Measurements from ENCODE around the gene TREX2. TPM values are rescaled to one million over a fixed set of nuclear protein-coding genes. Genes with fewer than 3 reads are reported as not detected.

The TREX2 gene
- polyA plus RNA-seq, 1 donor from 2014 or later: not detected

DNA sequence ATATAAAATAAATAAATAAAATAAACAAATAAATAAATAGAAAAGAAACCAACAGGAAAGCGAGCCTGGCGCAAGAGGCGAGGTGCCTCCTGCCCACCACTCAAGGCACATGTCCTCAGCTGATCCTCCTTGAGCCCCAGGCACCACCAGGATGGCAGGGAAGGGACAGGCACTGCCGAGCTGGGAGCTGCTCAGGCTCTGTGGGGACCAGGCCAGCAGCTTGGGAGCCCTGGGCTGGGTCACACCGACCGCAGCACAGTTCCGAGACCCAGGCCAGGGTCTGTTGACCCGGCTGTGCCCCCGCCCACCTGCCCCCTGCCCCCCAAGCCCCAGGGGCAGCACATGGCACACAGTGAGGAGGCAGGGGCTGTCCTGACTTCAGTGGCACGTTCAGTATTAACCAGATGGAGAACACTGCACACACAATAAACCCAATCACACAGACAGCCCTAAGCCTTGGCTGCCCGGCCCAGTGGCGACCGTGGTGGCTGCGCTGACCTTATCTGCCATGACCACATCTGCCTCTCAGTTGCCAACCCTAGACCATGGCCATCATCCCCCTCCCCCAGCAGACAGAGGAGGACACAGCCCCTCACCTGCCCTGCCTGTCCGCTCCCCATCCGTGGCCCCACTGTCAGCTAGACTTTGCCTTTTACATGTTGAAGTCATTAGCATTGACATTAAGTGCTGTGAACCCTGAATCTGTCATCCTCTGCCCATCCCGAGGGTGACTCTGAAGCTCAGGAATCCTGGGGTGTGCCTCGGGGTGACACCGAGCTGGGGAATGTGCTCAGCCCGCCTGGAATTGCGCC, 2.9 kb upstream of the TREX2 start:
- no peak overlapping the region for H3K4me2 ChIP-seq (ENCODE audit: low read length)
- H3K79me2 ChIP-seq (replicated peaks; ENCODE audit: insufficient read depth, low read length): no peaks in the 10 kb centered on the region
- H3K9ac ChIP-seq (ENCODE audit: low read length): no peak overlapping the region
- no peak overlapping the region for H3K4me3 ChIP-seq (ENCODE audit: low read length)
- no peaks in the 10 kb centered on the region for H3K9me2 ChIP-seq (ENCODE audit: insufficient read depth, low read length)
- H3K27ac ChIP-seq (ENCODE audit: low read length): no peak overlapping the region
- no peak overlapping the region for H2AFZ ChIP-seq (ENCODE audit: low read depth, low read length)
- H3K9me3 ChIP-seq (ENCODE audit: low read length): no peaks in the 10 kb centered on the region
- TF ChIP-seq MXI1 (conservative IDR thresholded peaks at IDR 0.05; ENCODE audit: poor library complexity, severe bottlenecking) (no peak), TAF1 (IDR thresholded peaks at IDR 0.05; ENCODE audit: low read depth) (no peak), RAD21 (conservative IDR thresholded peaks at IDR 0.05) (no peak), EP300 (conservative IDR thresholded peaks at IDR 0.05; ENCODE audit: poor library complexity, severe bottlenecking) (no peak), EZH2 (IDR thresholded peaks at IDR 0.05; ENCODE audit: borderline replicate concordance, insufficient read depth, low read length, poor library complexity, severe bottlenecking) (no peak), POLR2AphosphoS5 (IDR thresholded peaks at IDR 0.05) (no peak), SMC3 (conservative IDR thresholded peaks at IDR 0.05; ENCODE audit: poor library complexity) (no peak)
- TF ChIP-seq, protein P1, sequence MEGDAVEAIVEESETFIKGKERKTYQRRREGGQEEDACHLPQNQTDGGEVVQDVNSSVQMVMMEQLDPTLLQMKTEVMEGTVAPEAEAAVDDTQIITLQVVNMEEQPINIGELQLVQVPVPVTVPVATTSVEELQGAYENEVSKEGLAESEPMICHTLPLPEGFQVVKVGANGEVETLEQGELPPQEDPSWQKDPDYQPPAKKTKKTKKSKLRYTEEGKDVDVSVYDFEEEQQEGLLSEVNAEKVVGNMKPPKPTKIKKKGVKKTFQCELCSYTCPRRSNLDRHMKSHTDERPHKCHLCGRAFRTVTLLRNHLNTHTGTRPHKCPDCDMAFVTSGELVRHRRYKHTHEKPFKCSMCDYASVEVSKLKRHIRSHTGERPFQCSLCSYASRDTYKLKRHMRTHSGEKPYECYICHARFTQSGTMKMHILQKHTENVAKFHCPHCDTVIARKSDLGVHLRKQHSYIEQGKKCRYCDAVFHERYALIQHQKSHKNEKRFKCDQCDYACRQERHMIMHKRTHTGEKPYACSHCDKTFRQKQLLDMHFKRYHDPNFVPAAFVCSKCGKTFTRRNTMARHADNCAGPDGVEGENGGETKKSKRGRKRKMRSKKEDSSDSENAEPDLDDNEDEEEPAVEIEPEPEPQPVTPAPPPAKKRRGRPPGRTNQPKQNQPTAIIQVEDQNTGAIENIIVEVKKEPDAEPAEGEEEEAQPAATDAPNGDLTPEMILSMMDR (IDR thresholded peaks at IDR 0.05; ENCODE audit: poor library complexity, severe bottlenecking): no peak
- TF ChIP-seq, protein P2, sequence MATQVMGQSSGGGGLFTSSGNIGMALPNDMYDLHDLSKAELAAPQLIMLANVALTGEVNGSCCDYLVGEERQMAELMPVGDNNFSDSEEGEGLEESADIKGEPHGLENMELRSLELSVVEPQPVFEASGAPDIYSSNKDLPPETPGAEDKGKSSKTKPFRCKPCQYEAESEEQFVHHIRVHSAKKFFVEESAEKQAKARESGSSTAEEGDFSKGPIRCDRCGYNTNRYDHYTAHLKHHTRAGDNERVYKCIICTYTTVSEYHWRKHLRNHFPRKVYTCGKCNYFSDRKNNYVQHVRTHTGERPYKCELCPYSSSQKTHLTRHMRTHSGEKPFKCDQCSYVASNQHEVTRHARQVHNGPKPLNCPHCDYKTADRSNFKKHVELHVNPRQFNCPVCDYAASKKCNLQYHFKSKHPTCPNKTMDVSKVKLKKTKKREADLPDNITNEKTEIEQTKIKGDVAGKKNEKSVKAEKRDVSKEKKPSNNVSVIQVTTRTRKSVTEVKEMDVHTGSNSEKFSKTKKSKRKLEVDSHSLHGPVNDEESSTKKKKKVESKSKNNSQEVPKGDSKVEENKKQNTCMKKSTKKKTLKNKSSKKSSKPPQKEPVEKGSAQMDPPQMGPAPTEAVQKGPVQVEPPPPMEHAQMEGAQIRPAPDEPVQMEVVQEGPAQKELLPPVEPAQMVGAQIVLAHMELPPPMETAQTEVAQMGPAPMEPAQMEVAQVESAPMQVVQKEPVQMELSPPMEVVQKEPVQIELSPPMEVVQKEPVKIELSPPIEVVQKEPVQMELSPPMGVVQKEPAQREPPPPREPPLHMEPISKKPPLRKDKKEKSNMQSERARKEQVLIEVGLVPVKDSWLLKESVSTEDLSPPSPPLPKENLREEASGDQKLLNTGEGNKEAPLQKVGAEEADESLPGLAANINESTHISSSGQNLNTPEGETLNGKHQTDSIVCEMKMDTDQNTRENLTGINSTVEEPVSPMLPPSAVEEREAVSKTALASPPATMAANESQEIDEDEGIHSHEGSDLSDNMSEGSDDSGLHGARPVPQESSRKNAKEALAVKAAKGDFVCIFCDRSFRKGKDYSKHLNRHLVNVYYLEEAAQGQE (IDR thresholded peaks at IDR 0.05; ENCODE audit: borderline replicate concordance): no peak
- H4K20me1 ChIP-seq (ENCODE audit: insufficient read depth): no peaks in the 10 kb centered on the region
- H3K27me3 ChIP-seq (ENCODE audit: insufficient read depth, low read depth, low read length): no peaks in the 10 kb centered on the region
- H3K36me3 ChIP-seq (ENCODE audit: insufficient read depth, low read length): no peaks in the 10 kb centered on the region
- no peaks in the 10 kb centered on the region for H3F3A ChIP-seq (ENCODE audit: insufficient read depth, low read length, poor library complexity, severe bottlenecking)

GRCh38 chrX:153447581-153447960, 1.7 kb upstream of the TREX2 start:
- H4K20me1 ChIP-seq (ENCODE audit: insufficient read depth): no peaks in the 10 kb centered on the region
- H3K4me3 ChIP-seq (ENCODE audit: low read length): no peak overlapping the region
- H3K27ac ChIP-seq (ENCODE audit: low read length): no peak overlapping the region
- no peaks in the 10 kb centered on the region for H3K36me3 ChIP-seq (ENCODE audit: insufficient read depth, low read length)
- H3K9me3 ChIP-seq (ENCODE audit: low read length): no peaks in the 10 kb centered on the region
- H3K9ac ChIP-seq (ENCODE audit: low read length): no peak overlapping the region
- no peaks in the 10 kb centered on the region for H3K9me2 ChIP-seq (ENCODE audit: insufficient read depth, low read length)
- TF ChIP-seq, protein P2 (IDR thresholded peaks at IDR 0.05; ENCODE audit: borderline replicate concordance): no peak
- no peak for TF ChIP-seq TAF1 (IDR thresholded peaks at IDR 0.05; ENCODE audit: low read depth)
- TF ChIP-seq RAD21 (conservative IDR thresholded peaks at IDR 0.05): no peak
- H3K79me2 ChIP-seq (replicated peaks; ENCODE audit: insufficient read depth, low read length): no peaks in the 10 kb centered on the region
- H3F3A ChIP-seq (ENCODE audit: insufficient read depth, low read length, poor library complexity, severe bottlenecking): no peaks in the 10 kb centered on the region
- H2AFZ ChIP-seq (ENCODE audit: low read depth, low read length): no peak overlapping the region
- H3K27me3 ChIP-seq (ENCODE audit: insufficient read depth, low read depth, low read length): no peaks in the 10 kb centered on the region
- H3K4me2 ChIP-seq (ENCODE audit: low read length): no peak overlapping the region
